Thymus (tissue), 14 donors: ENCODE measurements around the gene PRKCA. TPM values are rescaled to one million over a fixed set of nuclear protein-coding genes. Genes with fewer than 3 reads are reported as not detected.
"Not testable (repeated sequence)": the region's sequence is repeated elsewhere in the genome, so short reads cannot be mapped to it uniquely, and the experiment has no call there.

Source experiments
- DNase-seq, 9 donors: peaks; one replicate each; pipeline ENCODE4 v3.0.0-alpha.2; 2013; ENCODE audit warnings: low spot score in 9 of 9, low read depth in 6 of 9, missing footprints in 1 of 9
- H3K27ac ChIP-seq, 2 donors: one replicate each; pipeline ENCODE4 v1.5.1; 2013; ENCODE audit warnings: control low read depth in 1 of 2, low read depth in 1 of 2, low read length in 1 of 2, mild to moderate bottlenecking in 1 of 2, moderate library complexity in 1 of 2
- H3K27me3 ChIP-seq, 2 donors: one replicate each; pipeline ENCODE4 v1.5.1; 2013; ENCODE audit warnings: low read length in 1 of 2; ENCODE audit not compliant: control insufficient read depth in 2 of 2, insufficient read depth in 1 of 2
- H3K36me3 ChIP-seq, 2 donors: one replicate each; pipeline ENCODE4 v1.5.1; 2013; ENCODE audit warnings: low read length in 1 of 2, mild to moderate bottlenecking in 1 of 2, moderate library complexity in 1 of 2; ENCODE audit not compliant: control insufficient read depth in 2 of 2, insufficient read depth in 2 of 2
- H3K4me1 ChIP-seq, 2 donors: one replicate each; pipeline ENCODE4 v1.5.1; 2013; ENCODE audit warnings: low read length in 2 of 2; ENCODE audit not compliant: control insufficient read depth in 2 of 2, insufficient read depth in 2 of 2
- H3K4me3 ChIP-seq, 2 donors: one replicate each; pipeline ENCODE4 v1.5.1; 2013; ENCODE audit warnings: low read length in 2 of 2, control low read depth in 1 of 2, mild to moderate bottlenecking in 1 of 2
- H3K9me3 ChIP-seq, 2 donors: one replicate each; pipeline ENCODE4 v1.5.1; 2013; ENCODE audit warnings: low read length in 1 of 2, mild to moderate bottlenecking in 1 of 2; ENCODE audit not compliant: control insufficient read depth in 2 of 2, insufficient read depth in 1 of 2
- WGBS: extraction: QIAGEN DNeasy Blood & Tissue Kit; methylation state at CpG from one replicate; pipeline ENCODE4 v1.1.7; 2013; 5-methylcytosine and 5-hydroxymethylcytosine counted together
- long read RNA-seq, 10 donors: transcript quantifications; one replicate each; lab custom pipeline, GENCODE V29; 2026
- polyA plus RNA-seq: library from polyadenylated mRNA; stranded (reverse); fragments of 200-250 nt; gene quantifications from one replicate; pipeline ENCODE4 v1.2.3, GENCODE V29; 2013
- total RNA-seq: library from RNA; stranded (reverse); fragments of 120-200 nt; gene quantifications from one replicate; pipeline ENCODE4 v1.2.4, GENCODE V29; 2013
- donor health status: healthy.

The PRKCA gene
- total RNA-seq (3.2 TPM), polyA plus RNA-seq (2.7 TPM)
- long read RNA-seq, donor 1: 0 reads
- long read RNA-seq, donor 2: 0 reads
- long read RNA-seq, donor 3: 0 reads
- long read RNA-seq, donor 4, full-length matches to known transcripts: 1 of 1 reads
- long read RNA-seq, donor 4, partial matches to known transcripts: 0 of 1 reads
- long read RNA-seq, donor 4, other reads (novel, unspliced or antisense): 0 of 1 reads
- long read RNA-seq, donor 5: 0 reads
- long read RNA-seq, donor 6, full-length matches to known transcripts: 1 of 1 reads
- long read RNA-seq, donor 6, partial matches to known transcripts: 0 of 1 reads
- long read RNA-seq, donor 6, other reads (novel, unspliced or antisense): 0 of 1 reads
- long read RNA-seq, donor 7: 0 reads
- long read RNA-seq, donor 8: 0 reads
- long read RNA-seq, donor 9: 0 reads
- long read RNA-seq, donor 10, full-length matches to known transcripts: 1 of 1 reads
- long read RNA-seq, donor 10, partial matches to known transcripts: 0 of 1 reads
- long read RNA-seq, donor 10, other reads (novel, unspliced or antisense): 0 of 1 reads

- Histone ChIP-seq H3K9me3 (no peaks in the 10 kb centered on the region), H3K27ac (no peak within 1 kb of the TSS), H3K36me3 (no peaks in the 10 kb centered on the region), H3K4me3 (peak within 1 kb of the TSS; percentile 54 to 65), H3K4me1 (peaks cover 4 to 24% of the 10 kb centered on the region in 2 donors), H3K27me3 (peaks cover 33 to 45% of the 10 kb centered on the region in 2 donors)
- peak in 6 of 9 donors; percentile 35 to 69 (median 40) for DNase-seq
- under 1% methylated on average over 104 of the region's 117 CpGs for WGBS
These were observed at the start of gene PRKCA for GRCh38 chr17:66301864-66302741. Gene PRKCA (plus strand): TSS chr17:66302613.

DNA sequence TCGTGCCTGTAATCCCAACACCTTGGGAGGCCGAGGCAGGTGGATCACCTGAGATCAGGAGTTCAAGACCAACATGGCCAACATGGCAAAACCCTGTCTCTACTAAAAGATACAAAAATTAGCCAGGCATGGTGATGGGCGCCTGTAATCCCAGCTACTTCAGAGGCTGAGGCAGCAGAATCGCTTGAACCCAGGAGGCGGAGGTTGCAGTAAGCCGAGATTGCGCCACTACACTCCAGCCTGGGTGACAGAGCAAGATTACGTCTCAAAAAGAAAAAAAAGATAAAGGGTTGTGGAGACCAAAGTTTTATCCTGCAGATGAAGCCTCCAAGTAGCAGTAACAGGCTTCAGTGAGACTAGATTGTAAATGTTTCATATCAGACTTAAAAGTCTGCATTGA, 49.0 kb upstream of the PRKCA start:
- not testable (repeated sequence) for DNase-seq, H3K27ac ChIP-seq, H3K9me3 ChIP-seq, H3K27me3 ChIP-seq, H3K4me1 ChIP-seq, H3K4me3 ChIP-seq, H3K36me3 ChIP-seq
- 90% methylated on average over 8 of the region's 8 CpGs for WGBS

- H3K4me1 ChIP-seq: peaks cover 0 to 6% of the 10 kb centered on the region in 2 donors
- 28% methylated on average over 4 of the region's 4 CpGs for WGBS
- no peak overlapping the region for H3K27ac ChIP-seq
- H3K9me3 ChIP-seq: no peaks in the 10 kb centered on the region
- DNase-seq: peak; percentile 34 to 88 (median 54)
- no peak overlapping the region for H3K4me3 ChIP-seq
- H3K36me3 ChIP-seq: no peaks in the 10 kb centered on the region
- peaks cover 0 to 2% of the 10 kb centered on the region in 2 donors for H3K27me3 ChIP-seq
These were observed 47.3 kb upstream of the PRKCA start for GRCh38 chr17:66255112-66255511.

- H3K36me3 ChIP-seq: no peaks in the 10 kb centered on the region
- 69% methylated on average over 3 of the region's 3 CpGs for WGBS
- no peaks in the 10 kb centered on the region for H3K9me3 ChIP-seq
- H3K27me3 ChIP-seq: peaks cover 0 to 2% of the 10 kb centered on the region in 2 donors
- peak in 1 of 9 donors; percentile 34 for DNase-seq
- H3K4me1 ChIP-seq: peaks cover 0 to 6% of the 10 kb centered on the region in 2 donors
- H3K4me3 ChIP-seq: no peak overlapping the region
- no peak overlapping the region for H3K27ac ChIP-seq
These were observed 46.9 kb upstream of the PRKCA start for GRCh38 chr17:66255527-66255971.

GRCh38 chr17:66260275-66260674, 42.1 kb upstream of the PRKCA start:
- Histone ChIP-seq H3K36me3 (no peaks in the 10 kb centered on the region), H3K27me3 (no peaks in the 10 kb centered on the region), H3K27ac (no peak overlapping the region), H3K4me3 (no peak overlapping the region), H3K9me3 (no peaks in the 10 kb centered on the region), H3K4me1 (peaks cover 0 to 3% of the 10 kb centered on the region in 2 donors)
- DNase-seq: no peak
- 88% methylated on average over 6 of the region's 6 CpGs for WGBS

- H3K36me3 ChIP-seq: no peaks in the 10 kb centered on the region
- H3K4me3 ChIP-seq: no peak overlapping the region
- no peak overlapping the region for H3K27ac ChIP-seq
- 96% methylated on average over 1 of the region's 1 CpG for WGBS
- H3K4me1 ChIP-seq: peaks cover 0 to 3% of the 10 kb centered on the region in 2 donors
- H3K27me3 ChIP-seq: no peaks in the 10 kb centered on the region
- DNase-seq: no peak
- no peaks in the 10 kb centered on the region for H3K9me3 ChIP-seq
These were observed 41.7 kb upstream of the PRKCA start for GRCh38 chr17:66260688-66261087.

DNA sequence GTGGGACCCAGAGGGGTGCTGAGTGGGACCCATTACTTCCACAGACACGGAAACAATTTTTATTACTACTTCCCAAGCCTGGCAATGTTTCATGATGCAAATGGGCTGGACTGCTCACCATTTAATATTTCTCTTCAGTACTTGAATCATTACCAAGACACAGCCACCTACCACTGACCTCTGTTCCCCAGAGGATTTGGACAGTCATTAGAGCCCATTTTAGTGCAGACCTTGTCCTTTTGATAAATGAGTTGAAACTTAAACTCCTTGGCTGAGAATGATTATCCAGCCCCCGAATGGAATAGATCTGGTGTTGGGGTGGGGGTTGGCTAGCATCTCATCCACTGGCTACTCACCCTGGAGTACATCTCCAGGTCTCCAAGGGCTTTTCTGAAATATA, 39.6 kb upstream of the PRKCA start:
- Histone ChIP-seq H3K27me3 (no peaks in the 10 kb centered on the region), H3K36me3 (no peaks in the 10 kb centered on the region), H3K4me3 (no peak overlapping the region), H3K27ac (no peak overlapping the region), H3K4me1 (no peaks in the 10 kb centered on the region), H3K9me3 (no peaks in the 10 kb centered on the region)
- 84% methylated on average over 2 of the region's 2 CpGs for WGBS
- DNase-seq: no peak

GRCh38 chr17:66264696-66265095, 37.7 kb upstream of the PRKCA start:
- Histone ChIP-seq H3K9me3 (no peaks in the 10 kb centered on the region), H3K27me3 (no peaks in the 10 kb centered on the region), H3K27ac (no peak overlapping the region), H3K4me3 (no peak overlapping the region), H3K36me3 (no peaks in the 10 kb centered on the region), H3K4me1 (no peaks in the 10 kb centered on the region)
- 97% methylated on average over 5 of the region's 5 CpGs for WGBS
- DNase-seq: no peak
